Loucy (cell line): ENCODE results near the gene RPL22L1.
"Not testable (repeated sequence)": the region's sequence is repeated elsewhere in the genome, so short reads cannot be mapped to it uniquely, and the experiment has no call there.

Experiments used
- CTCF ChIP-seq: fragments of 200-600 bp; sonication (generic); conservative IDR thresholded peaks from 2 replicates; pipeline ENCODE4 v1.5.1; 2014; ENCODE audit warnings: mild to moderate bottlenecking, antibody characterized with exemption, low read length
- EZH2phosphoT487 ChIP-seq: fragments of 200-600 bp; IDR thresholded peaks from 2 replicates; pipeline ENCODE4 v1.6.1; 2018; ENCODE audit warnings: antibody characterized with exemption, mild to moderate bottlenecking, moderate library complexity, borderline replicate concordance

GRCh38 chr3:170897199-170897598, 27.2 kb upstream of the RPL22L1 start:
- not testable (repeated sequence) for TF ChIP-seq CTCF, EZH2phosphoT487
